Measurements from ENCODE around the gene NPPC.
"Not testable (repeated sequence)": the region's sequence is repeated elsewhere in the genome, so short reads cannot be mapped to it uniquely, and the experiment has no call there.

NPPC gene

DNA sequence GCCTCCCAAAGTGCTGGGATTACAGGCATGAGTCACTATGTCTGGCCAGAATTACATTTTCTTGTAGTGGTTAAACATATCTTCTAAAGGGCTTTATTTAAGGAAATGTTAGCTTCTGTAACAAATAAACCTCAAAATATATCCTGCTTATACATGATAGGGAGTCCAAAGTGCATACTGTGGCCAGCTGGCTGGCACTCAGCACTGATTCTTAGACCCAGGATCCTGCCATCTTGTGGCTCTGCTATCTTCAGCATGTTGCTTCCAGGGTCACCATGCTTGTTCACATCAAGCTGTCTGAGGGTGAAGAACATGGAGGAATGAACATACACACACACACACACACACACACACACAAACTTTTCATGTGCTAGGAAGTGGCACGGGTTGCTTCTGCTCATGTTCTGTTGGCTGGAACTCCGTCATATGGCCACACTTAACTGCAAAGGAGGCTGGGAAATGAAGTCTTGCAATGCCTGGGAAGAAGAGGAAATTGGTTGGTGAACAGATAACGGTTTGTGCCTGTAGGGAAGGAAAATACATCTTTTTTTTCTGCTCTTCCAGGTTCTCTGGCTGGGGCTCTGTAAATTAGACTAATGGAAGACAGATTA lies 40.0 kb downstream of the NPPC start:
- no peak for DNase-seq (ENCODE audit: low read depth, low spot score)

DNA sequence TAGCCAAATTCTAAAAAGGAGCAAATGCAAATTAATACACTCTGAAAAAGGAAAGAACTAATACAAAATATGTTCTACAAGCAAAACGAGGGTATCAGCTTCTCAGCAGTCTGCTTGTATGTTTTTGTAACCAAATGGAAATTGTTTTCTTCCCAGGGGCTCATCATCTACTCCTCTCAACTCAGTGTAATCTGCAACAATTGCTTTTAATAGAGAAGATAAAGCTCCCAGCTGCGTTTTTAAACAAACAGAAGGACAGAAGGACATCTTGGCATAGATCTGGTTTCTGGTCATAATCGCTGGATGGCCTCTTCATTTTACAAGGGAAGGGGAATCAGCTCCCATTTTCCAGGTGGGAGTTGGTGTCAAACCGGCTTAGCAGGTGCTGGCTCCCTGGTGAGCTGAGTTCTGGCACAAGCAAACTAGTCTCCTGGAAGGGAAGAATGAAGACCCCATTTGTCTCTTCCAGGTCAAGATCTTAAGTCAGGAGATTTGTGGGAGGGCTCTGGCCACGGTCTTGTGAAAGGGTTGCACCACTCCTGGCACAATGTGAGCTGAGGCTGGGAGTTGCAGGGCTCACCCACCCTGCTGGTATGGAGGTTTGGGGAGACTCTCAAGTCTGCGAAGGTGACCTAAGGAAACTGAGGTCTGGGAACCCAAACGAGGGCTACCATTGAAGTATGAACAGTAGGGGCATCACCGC lies 41.6 kb downstream of the NPPC start:
- no peak for DNase-seq (ENCODE audit: low read depth, low spot score)

DNA sequence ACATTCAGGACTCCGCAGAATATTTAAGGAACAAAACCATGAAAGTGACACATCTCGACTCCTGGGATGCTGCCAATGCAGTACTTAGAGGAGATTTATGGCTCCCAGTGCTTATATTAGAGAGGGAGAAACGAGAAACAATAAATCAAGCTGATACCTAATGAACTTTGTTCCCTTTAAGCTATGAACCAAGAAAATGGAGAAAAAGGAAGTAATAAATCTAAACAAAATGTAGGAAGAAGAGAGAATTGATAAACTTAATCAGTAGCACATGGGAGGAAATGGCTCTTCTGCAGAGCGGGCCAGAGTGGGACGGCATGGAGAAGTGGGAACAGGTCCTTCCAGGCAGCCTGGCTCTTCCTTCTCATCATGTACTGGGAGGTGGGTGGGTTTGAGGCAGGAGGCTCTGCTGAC lies 42.7 kb downstream of the NPPC start:
- DNase-seq (ENCODE audit: low read depth, low spot score) = no peak

DNA sequence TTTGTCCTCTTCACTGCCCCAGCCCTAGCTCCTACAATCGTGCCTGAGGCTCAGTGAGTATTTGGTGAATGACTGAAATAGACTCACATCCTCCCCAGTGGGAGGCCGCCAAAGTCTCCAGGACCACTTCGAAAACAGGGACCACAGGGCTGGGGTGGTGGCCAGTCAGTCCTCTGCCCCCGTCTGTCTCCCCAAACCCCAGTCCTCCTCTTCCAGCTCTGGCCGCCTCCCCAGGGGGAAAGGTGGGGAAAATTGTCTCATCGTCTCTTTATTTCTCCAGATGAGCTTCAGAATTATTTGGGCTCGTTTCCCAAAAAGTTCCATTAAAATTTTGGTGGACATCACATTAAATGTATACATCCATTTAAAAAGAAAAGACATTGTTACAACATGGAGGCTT lies 43.5 kb downstream of the NPPC start:
- DNase-seq (ENCODE audit: low read depth, low spot score) = no peak

DNA sequence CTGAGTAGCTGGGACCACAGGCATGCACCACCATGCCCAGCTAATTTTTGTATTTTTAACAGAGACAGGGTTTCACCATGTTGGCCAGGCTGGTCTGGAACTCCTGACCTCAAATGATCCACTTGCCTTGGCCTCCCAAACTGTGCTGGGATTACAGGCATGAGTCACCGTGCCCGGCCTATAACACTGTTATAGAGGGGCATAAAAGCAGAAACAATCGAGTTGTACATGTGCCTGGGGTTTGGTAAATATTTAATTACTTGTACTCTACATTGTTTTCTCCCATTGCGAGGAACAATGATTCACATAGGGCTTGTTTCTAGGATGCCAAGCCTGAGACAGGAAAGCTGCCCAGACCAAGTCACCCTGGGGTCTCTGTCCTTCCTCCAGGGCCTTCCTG lies 45.8 kb downstream of the NPPC start:
- DNase-seq (ENCODE audit: low read depth, low spot score) = not testable (repeated sequence)

DNA sequence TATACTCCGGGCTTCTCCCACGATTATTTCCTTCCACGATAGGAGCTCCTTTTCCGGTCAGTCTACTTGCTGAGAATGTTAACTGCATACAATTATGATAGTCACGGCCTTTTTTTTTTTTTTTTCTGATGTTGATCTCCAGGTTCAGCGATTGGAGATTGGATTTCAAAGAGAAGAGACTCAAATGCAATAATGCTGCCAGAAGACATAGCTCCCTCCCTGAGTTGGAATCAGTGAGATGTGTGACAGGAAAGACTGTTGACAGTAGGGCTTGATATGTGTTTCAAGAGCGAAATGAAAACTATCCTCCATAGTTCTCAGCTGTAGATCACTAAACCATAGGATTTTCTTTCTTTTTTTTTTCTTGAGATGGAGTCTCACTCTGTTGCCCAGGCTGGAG lies 47.0 kb downstream of the NPPC start:
- DNase-seq (ENCODE audit: low read depth, low spot score) = no peak

DNA sequence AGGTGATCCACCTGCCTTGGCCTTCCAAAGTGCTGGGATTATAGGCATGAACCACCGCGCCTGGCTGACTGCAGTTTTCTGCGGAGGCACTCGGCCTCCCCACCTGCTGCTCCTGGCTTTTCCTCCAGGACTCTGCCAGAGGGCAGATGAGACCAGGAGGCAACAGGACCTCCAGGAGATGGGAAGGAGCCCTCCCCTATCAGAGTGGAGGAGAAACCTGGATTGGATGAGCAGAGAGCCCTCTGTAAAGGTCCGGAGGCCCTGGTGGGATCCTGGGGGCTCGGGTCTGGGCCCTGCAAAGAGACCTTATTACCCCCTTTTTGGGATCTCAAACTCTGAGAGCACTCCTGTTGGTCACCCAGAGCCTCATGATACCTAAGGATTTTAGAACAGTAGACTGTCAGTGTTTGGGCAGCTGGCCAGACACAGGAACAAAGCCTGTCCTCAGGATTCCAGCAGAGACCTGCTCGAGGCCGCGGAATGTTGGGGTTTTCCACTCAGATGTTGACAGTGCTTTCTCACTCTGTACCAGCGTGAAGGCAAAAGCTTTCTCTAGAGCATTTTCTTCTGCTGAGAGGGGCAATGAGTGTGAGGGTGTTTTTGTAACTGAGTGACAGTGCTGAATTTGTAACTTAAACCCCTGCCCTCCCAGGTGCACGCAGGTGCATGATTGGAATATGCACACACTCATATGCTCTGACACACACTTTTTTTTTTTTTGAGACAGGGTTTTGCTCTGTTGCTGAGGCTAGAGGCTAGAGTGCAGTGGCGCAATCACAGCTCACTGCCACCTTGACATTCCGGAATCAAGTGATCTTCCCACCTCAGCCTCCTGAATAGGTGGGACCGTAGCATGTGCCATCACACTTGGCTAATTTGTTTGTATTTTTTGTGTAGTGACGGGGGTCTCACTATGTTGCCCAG lies 48.4 kb downstream of the NPPC start:
- no peak for DNase-seq (ENCODE audit: low read depth, low spot score)

DNA sequence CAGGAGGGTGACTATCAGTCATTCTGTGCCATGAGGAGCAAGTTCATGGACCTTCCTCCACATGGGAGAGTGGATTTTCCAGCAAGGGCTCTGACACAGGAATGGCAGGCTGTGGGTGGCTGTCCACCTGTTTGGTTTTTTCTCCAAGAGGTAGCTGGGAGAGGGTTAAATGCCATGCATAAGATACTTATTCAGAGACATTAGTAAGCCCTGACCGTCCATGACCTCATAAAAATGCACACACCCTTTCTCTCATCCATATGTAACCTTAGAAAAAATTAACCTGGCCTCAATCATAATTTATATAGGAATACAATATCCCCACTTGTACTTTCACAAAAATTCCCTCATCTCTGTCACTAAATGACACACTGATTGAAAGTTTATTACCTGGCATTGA lies 51.3 kb downstream of the NPPC start:
- DNase-seq (ENCODE audit: low read depth, low spot score) = no peak
